Spleen (tissue), 7 donors: ENCODE data around the gene IL31.

Experiments
- POLR2AphosphoS5 ChIP-seq, 3 donors: sonication (generic); formaldehyde crosslinking; IDR thresholded peaks; one replicate each; pipeline ENCODE4 v1.5.1; 2017; ENCODE audit warnings: antibody characterized with exemption in 3 of 3
- TF ChIP-seq, protein P1 (sequence below), 11 experiments: fragments of 200-600 bp in 7 of 11; fragments of 450-650 bp in 4 of 11; sonication (generic) in 4 of 11; IDR thresholded peaks in 8 of 11; conservative IDR thresholded peaks in 3 of 11; 1 replicate in 7 of 11; 2 replicates in 4 of 11; pipeline versions ENCODE4 v1.4.0 to v1.8.0; 2016 to 2021; ENCODE audit warnings: antibody characterized with exemption in 11 of 11, inconsistent platforms in 4 of 11, mild to moderate bottlenecking in 1 of 11
- donor health status: DM: no; HTN: no; CAD: no; lungs with moderate emphysema.
- donor health status: DM: no; HTN: no; CAD: no.
- donor health status: DM: no; HTN: no; CAD: no.

DNA sequence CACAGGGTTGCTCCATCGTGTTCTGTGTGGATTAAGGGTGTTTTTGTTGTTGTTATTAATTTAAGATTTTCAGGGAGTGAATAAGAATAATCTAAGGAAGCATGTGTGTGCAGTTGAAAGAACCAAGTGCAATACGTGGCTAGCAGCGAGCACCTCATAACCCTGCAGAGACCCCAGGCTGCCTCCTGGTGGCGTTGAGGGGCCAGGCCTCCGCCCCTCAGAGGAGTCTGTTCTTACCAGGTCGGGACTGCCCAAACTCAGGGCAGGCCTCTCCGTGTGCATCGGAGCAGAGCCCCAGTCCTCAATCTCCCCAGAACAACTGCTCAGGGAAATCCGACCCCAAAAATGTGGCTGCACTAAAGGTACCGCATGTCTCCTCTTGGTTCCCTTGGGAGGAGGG, 36.8 kb downstream of the IL31 start:
- TF ChIP-seq POLR2AphosphoS5 (IDR thresholded peaks at IDR 0.05): no peak
- TF ChIP-seq, protein P1, sequence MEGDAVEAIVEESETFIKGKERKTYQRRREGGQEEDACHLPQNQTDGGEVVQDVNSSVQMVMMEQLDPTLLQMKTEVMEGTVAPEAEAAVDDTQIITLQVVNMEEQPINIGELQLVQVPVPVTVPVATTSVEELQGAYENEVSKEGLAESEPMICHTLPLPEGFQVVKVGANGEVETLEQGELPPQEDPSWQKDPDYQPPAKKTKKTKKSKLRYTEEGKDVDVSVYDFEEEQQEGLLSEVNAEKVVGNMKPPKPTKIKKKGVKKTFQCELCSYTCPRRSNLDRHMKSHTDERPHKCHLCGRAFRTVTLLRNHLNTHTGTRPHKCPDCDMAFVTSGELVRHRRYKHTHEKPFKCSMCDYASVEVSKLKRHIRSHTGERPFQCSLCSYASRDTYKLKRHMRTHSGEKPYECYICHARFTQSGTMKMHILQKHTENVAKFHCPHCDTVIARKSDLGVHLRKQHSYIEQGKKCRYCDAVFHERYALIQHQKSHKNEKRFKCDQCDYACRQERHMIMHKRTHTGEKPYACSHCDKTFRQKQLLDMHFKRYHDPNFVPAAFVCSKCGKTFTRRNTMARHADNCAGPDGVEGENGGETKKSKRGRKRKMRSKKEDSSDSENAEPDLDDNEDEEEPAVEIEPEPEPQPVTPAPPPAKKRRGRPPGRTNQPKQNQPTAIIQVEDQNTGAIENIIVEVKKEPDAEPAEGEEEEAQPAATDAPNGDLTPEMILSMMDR (IDR thresholded peaks at IDR 0.05 in 8 of 11, conservative IDR thresholded peaks at IDR 0.05 in 3 of 11): no peak
